GM12878 (cell line): Measurements from ENCODE around the gene TSR1. TPM values are rescaled to one million over a fixed set of nuclear protein-coding genes. Genes with fewer than 3 reads are reported as not detected.
A peak's percentile ranks its signal among the peaks of the same experiment; 100 is the strongest.

Experiments
- ATAC-seq: fragments of 200-7000 bp; cut with Tn5 transposase; 3 replicates; pipeline ENCODE4 v1.9.1; 2020; ENCODE audit warnings: mild to moderate bottlenecking, moderate library complexity
- BruUV-seq: library from RNA; stranded (reverse); fragments of 400-500 nt; replicated peaks from 2 replicates; lab custom pipeline; 2021; lab: Mats Ljungman, UMichigan
- CTCF ChIA-PET: fragments of 300-600 bp; sonication (Branson Sonifier 250); formaldehyde crosslinking; extraction: SDS; loops from one replicate; lab custom pipeline; 2021; ENCODE audit warnings: inconsistent platforms; lab: Yijun Ruan, JAX
- POLR2A ChIA-PET: fragments of 350-600 bp; formaldehyde crosslinking; extraction: SDS; loops from one replicate; lab custom pipeline; 2021; ENCODE audit warnings: inconsistent platforms; lab: Charles Lee
- RAD21 ChIA-PET: fragments of 300-600 bp; sonication (Branson Sonifier 250); formaldehyde crosslinking; loops from one replicate; lab custom pipeline; 2023; ENCODE audit warnings: antibody characterized with exemption; ENCODE audit not compliant: unreplicated experiment; lab: Charles Lee
- SMC1A ChIA-PET: fragments of 300-600 bp; sonication (Branson Sonifier 250); formaldehyde crosslinking; loops from one replicate; lab custom pipeline; 2023; ENCODE audit not compliant: unreplicated experiment, uncharacterized antibody; lab: Charles Lee
- DNase-seq: peaks from one replicate; pipeline ENCODE4 v3.0.0-alpha.2; 2011; ENCODE audit warnings: low read depth, low spot score
- FAIRE-seq: peaks from 3 replicates; lab custom pipeline; 2011; peaks lifted over from hg19 to GRCh38; lab: Jason Lieb, UNC
- H2AFZ ChIP-seq: 2 replicates; pipeline ENCODE4 v1.6.0; 2011; ENCODE audit warnings: low read depth, low read length, control low read depth; ENCODE audit not compliant: control insufficient read depth
- H3K27ac ChIP-seq: 2 replicates; pipeline ENCODE4 v1.5.1; 2011; ENCODE audit warnings: control low read depth; ENCODE audit not compliant: control insufficient read depth, insufficient read depth
- H3K27me3 ChIP-seq, 2 experiments: replicated peaks in 1 of 2; 2 replicates each; pipeline versions ENCODE4 v1.6.0 to v1.6.1; 2011; ENCODE audit warnings: low read length in 1 of 2; ENCODE audit not compliant: control insufficient read depth in 2 of 2, insufficient read depth in 2 of 2
- H3K36me3 ChIP-seq, 2 experiments: 2 replicates each; pipeline ENCODE4 v1.5.1; 2011; ENCODE audit warnings: low read length in 1 of 2; ENCODE audit not compliant: control insufficient read depth in 2 of 2, insufficient read depth in 2 of 2
- H3K4me1 ChIP-seq: 2 replicates; pipeline ENCODE4 v1.6.1; 2011; ENCODE audit warnings: mild to moderate bottlenecking, low read length, moderate library complexity, mixed read lengths; ENCODE audit not compliant: control insufficient read depth, insufficient read depth
- H3K4me2 ChIP-seq: 2 replicates; pipeline ENCODE4 v1.6.0; 2011; ENCODE audit warnings: control low read depth; ENCODE audit not compliant: control insufficient read depth, insufficient read depth
- H3K4me3 ChIP-seq: fragments of 200-600 bp; sonication (generic); 2 replicates; pipeline ENCODE4 v1.5.1; 2016
- H3K79me2 ChIP-seq: 2 replicates; pipeline ENCODE4 v1.6.0; 2011; ENCODE audit warnings: low read length; ENCODE audit not compliant: control insufficient read depth, insufficient read depth
- H3K9ac ChIP-seq: 2 replicates; pipeline ENCODE4 v1.8.0; 2011; ENCODE audit warnings: low read length, control low read depth, mixed read lengths; ENCODE audit not compliant: control insufficient read depth, insufficient read depth
- H3K9me3 ChIP-seq: replicated peaks from 3 replicates; pipeline ENCODE4 v1.5.1; 2011; ENCODE audit warnings: mild to moderate bottlenecking, low read length; ENCODE audit not compliant: control insufficient read depth, insufficient read depth
- H4K20me1 ChIP-seq: 2 replicates; pipeline ENCODE4 v1.6.0; 2011; ENCODE audit not compliant: control insufficient read depth, insufficient read depth
- ATF2 ChIP-seq: IDR thresholded peaks from 2 replicates; pipeline ENCODE4 v1.6.1; 2012; ENCODE audit warnings: low read length, inconsistent platforms
- BACH1 ChIP-seq: fragments of 450-650 bp; IDR thresholded peaks from 2 replicates; pipeline ENCODE4 v1.6.1; 2017; ENCODE audit warnings: mild to moderate bottlenecking, borderline replicate concordance
- BHLHE40 ChIP-seq, 2 experiments: fragments of 450-650 bp in 1 of 2; IDR thresholded peaks; 2 replicates each; pipeline ENCODE4 v1.6.1; 2011 to 2017; ENCODE audit warnings: low read depth in 2 of 2, borderline replicate concordance in 1 of 2, improper control_type of control experiment in 1 of 2, low read length in 1 of 2, mild to moderate bottlenecking in 1 of 2
- DPF2 ChIP-seq: fragments of 450-650 bp; IDR thresholded peaks from 2 replicates; pipeline ENCODE4 v1.6.1; 2017; ENCODE audit warnings: mild to moderate bottlenecking
- EGR1 ChIP-seq, 2 experiments: IDR thresholded peaks; 1 replicate in 1 of 2; 2 replicates in 1 of 2; pipeline ENCODE4 v1.6.1; 2011 to 2012; ENCODE audit warnings: low read depth in 2 of 2, low read length in 2 of 2, borderline replicate concordance in 1 of 2, mild to moderate bottlenecking in 1 of 2, moderate library complexity in 1 of 2
- GATAD2B ChIP-seq: fragments of 450-650 bp; conservative IDR thresholded peaks from 2 replicates; pipeline ENCODE4 v1.6.1; 2017; ENCODE audit warnings: low read depth, mild to moderate bottlenecking, moderate library complexity
- IKZF1 ChIP-seq: fragments of 450-650 bp; conservative IDR thresholded peaks from 2 replicates; pipeline ENCODE4 v1.6.1; 2017; ENCODE audit warnings: antibody characterized with exemption, mild to moderate bottlenecking
- RAD51 ChIP-seq: fragments of 450-650 bp; IDR thresholded peaks from 2 replicates; pipeline ENCODE4 v1.6.1; 2016; ENCODE audit warnings: moderate library complexity, mild to moderate bottlenecking, inconsistent platforms
- SIX5 ChIP-seq: IDR thresholded peaks from 2 replicates; pipeline ENCODE4 v1.6.1; 2011; ENCODE audit warnings: mild to moderate bottlenecking, low read depth, low read length, moderate library complexity; ENCODE audit not compliant: severe bottlenecking
- SREBF2 ChIP-seq: IDR thresholded peaks from 2 replicates; pipeline ENCODE4 v1.6.1; 2012; ENCODE audit warnings: mild to moderate bottlenecking, low read length
- TAF1 ChIP-seq: IDR thresholded peaks from 2 replicates; pipeline ENCODE4 v1.6.1; 2011; ENCODE audit warnings: mild to moderate bottlenecking, low read depth, low read length, borderline replicate concordance
- YBX1 ChIP-seq: fragments of 450-650 bp; IDR thresholded peaks from 2 replicates; pipeline ENCODE4 v1.6.1; 2016; ENCODE audit warnings: antibody characterized with exemption
- ZBTB40 ChIP-seq: fragments of 450-650 bp; IDR thresholded peaks from 2 replicates; pipeline ENCODE4 v1.6.1; 2016; ENCODE audit warnings: mild to moderate bottlenecking, moderate library complexity, borderline replicate concordance
- WGBS: methylation state at CpG from one replicate; pipeline ENCODE4 v1.1.6; 2016; ENCODE audit warnings: low lambda C conversion rate; ENCODE audit not compliant: insufficient replicate concordance, insufficient coverage; ENCODE audit errors: missing lambda C conversion rate; 5-methylcytosine and 5-hydroxymethylcytosine counted together
- in situ Hi-C: fragments of 300-500 bp; cut with MboI; formaldehyde crosslinking; loops from 9 replicates; pipeline ENCODE4 v1.14.3; 2018; ENCODE audit warnings: mixed read lengths
- intact Hi-C: fragments of 100-400 bp; cut with micrococcal nuclease; formaldehyde crosslinking; loops from one replicate; pipeline ENCODE4 v1.14.2; 2022; ENCODE audit not compliant: unreplicated experiment
- polyA plus RNA-seq, 11 experiments: library from polyadenylated mRNA; depleted of rRNA in 4 of 11; unstranded in 6 of 11; stranded (reverse) in 5 of 11; fragments of >200 nt; fragmentation: Nextera tagmentation in 4 of 11; fragmentation: Illumina TruSeq in 1 of 11; extraction: Ambion mirVana in 4 of 11; extraction: Trizol in 1 of 11; gene quantifications; 1 replicate in 1 of 11; 2 replicates in 10 of 11; pipeline versions ENCODE4 v1.2.1 to v1.2.3, GENCODE V29; 2011 to 2016; ENCODE audit warnings: inconsistent platforms in 2 of 11, missing spikeins in 2 of 11, low read depth in 1 of 11
- total RNA-seq, 4 experiments: library from RNA; depleted of rRNA in 3 of 4; stranded (reverse); fragments of >200 nt in 3 of 4; fragmentation: Illumina TruSeq in 1 of 4; extraction: Trizol in 1 of 4; gene quantifications; 2 replicates each; pipeline versions ENCODE4 v1.2.1 to v1.2.3, GENCODE V29; 2013 to 2021
- TF ChIP-seq, protein P1 (sequence below): fragments of 450-650 bp; conservative IDR thresholded peaks from 2 replicates; pipeline ENCODE4 v1.6.1; 2017; ENCODE audit warnings: mild to moderate bottlenecking, moderate library complexity

Gene TSR1
- total and polyA plus RNA-seq, 10 of the 15 experiments (the other 5 are each of a cell fraction or from before 2014, with no cell fraction given): 14.7 to 100 (median 46.9) TPM

- no peak for TF ChIP-seq ATF2
- TF ChIP-seq YBX1: no peak
- no peak for TF ChIP-seq RAD51
- no peak for TF ChIP-seq SIX5
- no peak for TF ChIP-seq SREBF2
- TF ChIP-seq, all 136 proteins: peak for 0
Measured at GRCh38 chr17:2338315-2338657, 2.0 kb upstream of the TSR1 start (continued).

GRCh38 chr17:2337544-2338314 lies 1.5 kb upstream of the TSR1 start:
- Histone ChIP-seq H3K9me3 (no peaks in the 10 kb centered on the region), H3K27ac (peak overlapping the region; percentile 54), H4K20me1 (no peaks in the 10 kb centered on the region), H3K27me3 (no peaks in the 10 kb centered on the region), H3K79me2 (peaks cover 46% of the 10 kb centered on the region), H2AFZ (peak overlapping the region; percentile 61), H3K4me3 (peak overlapping the region; percentile 53), H3K4me2 (peak overlapping the region; percentile 66), H3K9ac (peak overlapping the region; percentile 90), H3K36me3 (peaks cover 3 to 16% of the 10 kb centered on the region in 2 experiments), H3K4me1 (peaks cover 5% of the 10 kb centered on the region)
- DNase-seq: no peak
- WGBS: 2% methylated on average over 22 of the region's 92 CpGs
- intact Hi-C loops: loop anchor here (2.0 to 5.0 kb wide), 2 partner anchors 71 to 285 kb away; no protein-coding TSS in a partner anchor
- peak; percentile 49 for ATAC-seq
- no peak for FAIRE-seq
- ChIA-PET CTCF (interaction anchor here (1.0 to 3.1 kb wide), 5 partner anchors 15 to 285 kb away, joined by 3 to 13 read pairs (median 3); no protein-coding TSS in a partner anchor), RAD21 (interaction anchor here (0.7 to 2.6 kb wide), 9 partner anchors 15 to 283 kb away, joined by 3 to 11 read pairs (median 4); partner anchors contain the start of genes HIC1, SMG6 and SRR), POLR2A (interaction anchor here (0.5 to 2.5 kb wide), 4 partner anchors 35 to 621 kb away, joined by 3 to 10 read pairs (median 5); no protein-coding TSS in a partner anchor), SMC1A (no interaction called here)
- no TSS peak for BruUV-seq
- in situ Hi-C loops: no loop called here
- peak; percentile 23 for TF ChIP-seq IKZF1
- peak in 1 of 2 experiments; percentile 15; a peak in 1 of 4 replicates for TF ChIP-seq BHLHE40 (IDR thresholded peaks at IDR 0.05; ENCODE audit: borderline replicate concordance in 1 of 2, low read depth in 2 of 2, low read length in 1 of 2)
- TF ChIP-seq GATAD2B: peak; percentile 70
- TF ChIP-seq SIX5: no peak
- peak; percentile 68 for TF ChIP-seq DPF2
- TF ChIP-seq ZBTB40: no peak
- TF ChIP-seq EGR1 (IDR thresholded peaks at IDR 0.05; ENCODE audit: borderline replicate concordance in 1 of 2, low read depth in 2 of 2, low read length in 2 of 2): 0 out of 3 replicates have a peak, but pooled peaks of 1 of the 2 experiments have one; percentile 21
- TF ChIP-seq BACH1: peak; percentile 61
- TF ChIP-seq, protein P1, sequence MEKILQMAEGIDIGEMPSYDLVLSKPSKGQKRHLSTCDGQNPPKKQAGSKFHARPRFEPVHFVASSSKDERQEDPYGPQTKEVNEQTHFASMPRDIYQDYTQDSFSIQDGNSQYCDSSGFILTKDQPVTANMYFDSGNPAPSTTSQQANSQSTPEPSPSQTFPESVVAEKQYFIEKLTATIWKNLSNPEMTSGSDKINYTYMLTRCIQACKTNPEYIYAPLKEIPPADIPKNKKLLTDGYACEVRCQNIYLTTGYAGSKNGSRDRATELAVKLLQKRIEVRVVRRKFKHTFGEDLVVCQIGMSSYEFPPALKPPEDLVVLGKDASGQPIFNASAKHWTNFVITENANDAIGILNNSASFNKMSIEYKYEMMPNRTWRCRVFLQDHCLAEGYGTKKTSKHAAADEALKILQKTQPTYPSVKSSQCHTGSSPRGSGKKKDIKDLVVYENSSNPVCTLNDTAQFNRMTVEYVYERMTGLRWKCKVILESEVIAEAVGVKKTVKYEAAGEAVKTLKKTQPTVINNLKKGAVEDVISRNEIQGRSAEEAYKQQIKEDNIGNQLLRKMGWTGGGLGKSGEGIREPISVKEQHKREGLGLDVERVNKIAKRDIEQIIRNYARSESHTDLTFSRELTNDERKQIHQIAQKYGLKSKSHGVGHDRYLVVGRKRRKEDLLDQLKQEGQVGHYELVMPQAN: peak; percentile 38; the same call in 1 of the 2 replicates
- no peak for TF ChIP-seq TAF1
